ENCODE data around the gene INPP4B. TPM values are rescaled to one million over a fixed set of nuclear protein-coding genes. Genes with fewer than 3 reads are reported as not detected.

INPP4B gene
- total and polyA plus RNA-seq, 9 donors, result 1.7 to 14.7 (median 10.7) TPM

DNA sequence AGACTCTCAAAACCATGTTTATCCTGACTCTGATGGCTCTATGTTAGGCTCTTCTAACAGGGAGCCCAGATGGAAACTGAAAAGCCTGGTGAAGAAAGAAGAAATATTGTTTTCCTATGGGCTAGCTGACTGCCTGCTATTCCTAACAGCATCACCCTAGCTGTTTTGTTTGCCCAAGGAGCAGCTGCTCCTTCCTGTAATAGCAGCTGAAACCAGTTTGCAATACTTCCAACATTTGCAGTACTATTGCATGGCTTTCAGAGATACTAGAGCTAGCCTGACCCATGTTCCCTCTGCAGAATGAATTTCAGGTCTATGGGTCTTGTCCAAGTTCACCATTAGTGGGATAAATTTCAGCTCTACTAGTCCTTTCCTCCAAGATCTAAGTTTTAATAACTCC lies 495.2 kb downstream of the INPP4B start:
- H3K4me1 ChIP-seq (ENCODE audit: insufficient read depth), result peaks cover 3% of the 10 kb centered on the region
- TF ChIP-seq EP300 (IDR thresholded peaks at IDR 0.05), result no peak
- TF ChIP-seq, protein P1, sequence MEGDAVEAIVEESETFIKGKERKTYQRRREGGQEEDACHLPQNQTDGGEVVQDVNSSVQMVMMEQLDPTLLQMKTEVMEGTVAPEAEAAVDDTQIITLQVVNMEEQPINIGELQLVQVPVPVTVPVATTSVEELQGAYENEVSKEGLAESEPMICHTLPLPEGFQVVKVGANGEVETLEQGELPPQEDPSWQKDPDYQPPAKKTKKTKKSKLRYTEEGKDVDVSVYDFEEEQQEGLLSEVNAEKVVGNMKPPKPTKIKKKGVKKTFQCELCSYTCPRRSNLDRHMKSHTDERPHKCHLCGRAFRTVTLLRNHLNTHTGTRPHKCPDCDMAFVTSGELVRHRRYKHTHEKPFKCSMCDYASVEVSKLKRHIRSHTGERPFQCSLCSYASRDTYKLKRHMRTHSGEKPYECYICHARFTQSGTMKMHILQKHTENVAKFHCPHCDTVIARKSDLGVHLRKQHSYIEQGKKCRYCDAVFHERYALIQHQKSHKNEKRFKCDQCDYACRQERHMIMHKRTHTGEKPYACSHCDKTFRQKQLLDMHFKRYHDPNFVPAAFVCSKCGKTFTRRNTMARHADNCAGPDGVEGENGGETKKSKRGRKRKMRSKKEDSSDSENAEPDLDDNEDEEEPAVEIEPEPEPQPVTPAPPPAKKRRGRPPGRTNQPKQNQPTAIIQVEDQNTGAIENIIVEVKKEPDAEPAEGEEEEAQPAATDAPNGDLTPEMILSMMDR (IDR thresholded peaks at IDR 0.05), result no peak
- no peak for TF ChIP-seq POLR2A (IDR thresholded peaks at IDR 0.05)

DNA sequence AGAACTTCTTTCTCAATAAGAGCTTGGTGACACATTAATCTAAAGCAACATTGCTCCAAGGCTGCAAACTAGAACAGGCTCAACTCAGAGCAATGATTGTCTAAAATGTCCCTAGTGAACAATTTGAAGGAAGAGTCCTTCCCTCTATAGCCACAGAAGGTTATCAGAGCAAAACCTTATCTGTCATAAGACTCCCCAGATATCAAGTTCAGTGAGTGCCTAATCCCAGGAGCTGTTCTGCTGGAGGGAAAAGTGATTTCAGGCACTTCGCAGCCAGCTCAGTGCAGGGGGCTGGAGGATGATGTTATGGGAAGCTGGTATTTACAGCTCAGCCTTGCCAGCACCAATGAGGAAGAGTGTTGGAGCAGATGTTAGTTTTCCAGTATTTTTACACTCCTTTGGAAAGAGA lies 497.5 kb downstream of the INPP4B start:
- no peak for DNase-seq
- Histone ChIP-seq H3K36me3 (no peaks in the 10 kb centered on the region), H3K4me1 (ENCODE audit: insufficient read depth) (peaks cover 3% of the 10 kb centered on the region), H3K9me3 (no peaks in the 10 kb centered on the region), H3K4me3 (no peak overlapping the region), H3K27me3 (no peaks in the 10 kb centered on the region), H3K27ac (no peak overlapping the region)
- WGBS, 3 donors, result 11 to 22% (median 15%) methylated on average over 1 of the region's 1 CpG
- intact Hi-C loops (cut with DNase I), result no loop called here
- TF ChIP-seq, protein P1 (IDR thresholded peaks at IDR 0.05), result no peak
- no peak for TF ChIP-seq POLR2A (IDR thresholded peaks at IDR 0.05)
- TF ChIP-seq EP300 (IDR thresholded peaks at IDR 0.05), result no peak

More for the DNA sequence above, 495.2 kb downstream of the INPP4B start:
- Histone ChIP-seq H3K4me3 (no peak overlapping the region), H3K27me3 (no peaks in the 10 kb centered on the region), H3K9me3 (no peaks in the 10 kb centered on the region), H3K36me3 (no peaks in the 10 kb centered on the region), H3K27ac (no peak overlapping the region)
- DNase-seq, result no peak
- intact Hi-C loops (cut with DNase I), result loop anchor here in 2 of 4 donors (10.0 kb wide), 2 partner anchors 54 to 494 kb away; partner anchors contain the start of gene INPP4B (in 2 of the 2)

DNA sequence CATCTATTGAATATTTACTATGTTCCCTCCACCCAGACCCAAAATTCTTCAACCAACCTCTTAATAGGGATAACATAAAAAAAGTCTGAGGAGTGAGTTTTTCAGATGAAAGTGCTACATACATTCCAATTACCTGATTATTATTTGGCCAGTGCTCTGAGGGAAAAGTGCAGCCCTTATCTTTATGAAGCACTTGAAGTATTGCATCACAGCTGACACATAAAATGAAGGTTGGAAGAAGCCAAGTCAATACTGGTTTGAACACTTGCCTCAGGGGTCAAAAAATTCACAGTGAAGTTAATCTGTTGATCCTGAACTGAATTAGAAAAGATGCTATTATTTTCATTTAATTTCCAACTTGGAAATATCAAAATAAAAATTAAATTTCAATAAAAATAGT lies 498.9 kb downstream of the INPP4B start:
- Histone ChIP-seq H3K36me3 (no peaks in the 10 kb centered on the region), H3K4me1 (ENCODE audit: insufficient read depth) (peaks cover 3% of the 10 kb centered on the region)
- intact Hi-C loops (cut with DNase I), result no loop called here

DNA sequence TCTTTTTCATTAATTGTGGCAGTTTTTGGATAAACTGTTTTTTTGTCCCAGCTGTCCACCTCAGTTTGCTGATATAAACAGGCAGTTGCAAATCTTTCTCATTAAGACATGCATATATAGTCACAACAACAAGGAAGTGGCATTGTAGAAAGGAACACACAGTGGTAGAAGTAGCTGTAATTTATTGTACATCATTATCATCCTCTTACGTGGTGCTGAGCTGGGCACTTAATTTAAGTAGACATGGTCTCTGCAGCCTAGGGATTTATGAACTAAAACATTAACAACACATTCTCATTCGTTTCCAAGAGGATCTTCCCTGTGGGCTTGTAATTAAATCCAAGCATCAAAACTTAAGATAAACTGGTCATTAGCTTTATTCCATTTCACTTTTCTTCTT lies 500.2 kb downstream of the INPP4B start:
- 60 to 67% (median 62%) methylated on average over 2 of the region's 2 CpGs for WGBS, 3 donors
- intact Hi-C loops (cut with DNase I), result no loop called here

More for the DNA sequence above, 498.9 kb downstream of the INPP4B start:
- H3K27ac ChIP-seq, result no peak overlapping the region
- no peak overlapping the region for H3K4me3 ChIP-seq
- TF ChIP-seq, protein P1 (IDR thresholded peaks at IDR 0.05), result no peak
- TF ChIP-seq EP300 (IDR thresholded peaks at IDR 0.05) (no peak), POLR2A (IDR thresholded peaks at IDR 0.05) (no peak)
- H3K9me3 ChIP-seq, result no peaks in the 10 kb centered on the region
- DNase-seq, result no peak
- H3K27me3 ChIP-seq, result no peaks in the 10 kb centered on the region

More for the DNA sequence above, 500.2 kb downstream of the INPP4B start:
- Histone ChIP-seq H3K36me3 (no peaks in the 10 kb centered on the region), H3K4me3 (no peak overlapping the region), H3K27ac (no peak overlapping the region), H3K4me1 (ENCODE audit: insufficient read depth) (peaks cover 2% of the 10 kb centered on the region), H3K9me3 (no peaks in the 10 kb centered on the region), H3K27me3 (no peaks in the 10 kb centered on the region)
- TF ChIP-seq, protein P1 (IDR thresholded peaks at IDR 0.05), result no peak
- no peak for TF ChIP-seq POLR2A (IDR thresholded peaks at IDR 0.05)
- no peak for TF ChIP-seq EP300 (IDR thresholded peaks at IDR 0.05)
- DNase-seq, result no peak

Data from ovary (tissue), 9 donors.